Ovary (tissue), 9 donors: ENCODE data around the gene C5orf47. TPM values are rescaled to one million over a fixed set of nuclear protein-coding genes. Genes with fewer than 3 reads are reported as not detected.

Experiments
- DNase-seq, 5 donors: peaks; one replicate each; pipeline ENCODE4 v3.0.0-alpha.2; 2019 to 2020
- H3K27ac ChIP-seq, 2 donors: fragments of 200-600 bp; one replicate each; pipeline versions ENCODE4 v1.5.1 to v1.8.0; 2019 to 2022
- H3K27me3 ChIP-seq: fragments of 200-600 bp; one replicate; pipeline ENCODE4 v1.8.0; 2022
- H3K36me3 ChIP-seq: fragments of 200-600 bp; sonication (generic); one replicate; pipeline ENCODE4 v1.5.1; 2019
- H3K4me1 ChIP-seq: one replicate; pipeline ENCODE4 v1.8.1; 2013; ENCODE audit warnings: mild to moderate bottlenecking, moderate library complexity; ENCODE audit not compliant: insufficient read depth
- H3K4me3 ChIP-seq: fragments of 200-600 bp; sonication (generic); one replicate; pipeline ENCODE4 v1.5.1; 2017
- H3K9me3 ChIP-seq, 2 donors: fragments of 200-600 bp in 1 of 2; sonication (generic) in 1 of 2; one replicate each; pipeline versions ENCODE4 v1.5.1 to v1.8.1; 2013 to 2019; ENCODE audit warnings: mild to moderate bottlenecking in 1 of 2, moderate library complexity in 1 of 2
- EP300 ChIP-seq: sonication (generic); formaldehyde crosslinking; IDR thresholded peaks from one replicate; pipeline ENCODE4 v1.6.1; 2017; ENCODE audit warnings: antibody characterized with exemption
- POLR2A ChIP-seq: fragments of 450-650 bp; IDR thresholded peaks from one replicate; pipeline ENCODE4 v1.6.1; 2017; ENCODE audit warnings: antibody characterized with exemption, mild to moderate bottlenecking, moderate library complexity
- WGBS, 3 donors: extraction: QIAGEN DNeasy Blood & Tissue Kit in 1 of 3; methylation state at CpG; one replicate each; pipeline versions ENCODE4 v1.1.5 to v1.1.7; 2013 to 2017; 5-methylcytosine and 5-hydroxymethylcytosine counted together
- intact Hi-C, 4 donors: fragments of 100-400 bp; cut with DNase I; formaldehyde crosslinking; loops; one replicate each; pipeline versions ENCODE4 v1.11.0 to v1.15.1; 2022 to 2023
- polyA plus RNA-seq, 2 donors: library from polyadenylated mRNA; stranded (reverse); fragments of 200-250 nt in 1 of 2; fragments of 350-450 nt in 1 of 2; fragmentation: Illumina TruSeq in 1 of 2; extraction: RNeasy Lipid Tissue Mini Kit (QIAGEN cat#74804) in 1 of 2; gene quantifications; one replicate each; pipeline ENCODE4 v1.2.3, GENCODE V29; 2013 to 2014
- total RNA-seq, 7 donors: library from RNA; depleted of rRNA in 2 of 7; stranded (reverse); fragments of >200 nt in 2 of 7; fragmentation: NEBNext Ultra II Directional in 3 of 7; extraction: Animal tissue kit (Norgen Biotek cat#: 25700) in 3 of 7; gene quantifications; one replicate each; pipeline versions ENCODE4 v1.1.0 to v1.2.4, GENCODE V29; 2016 to 2023
- TF ChIP-seq, protein P1 (sequence below), 3 donors: fragments of 450-650 bp in 2 of 3; fragments of 200-600 bp in 1 of 3; IDR thresholded peaks; one replicate each; pipeline versions ENCODE4 v1.5.1 to v1.8.0; 2016 to 2022; ENCODE audit warnings: antibody characterized with exemption in 3 of 3, mild to moderate bottlenecking in 1 of 3
- donor health status: DM: no; HTN: no; CAD: no; lungs with moderate emphysema.
- donor health status: DM: no; HTN: no; CAD: no.
- donor health status: Bipolar disorder and iron deficiency.
- donor health status: DM: yes; HTN: yes; CAD: no.
- donor health status: DM: no; HTN: no; CAD: no.
- donor health status: DM: yes; HTN: yes; CAD: no.

Gene C5orf47
- total and polyA plus RNA-seq, 9 donors = 0.15 TPM; not detected in 8

- H3K27me3 ChIP-seq = no peaks in the 10 kb centered on the region
- intact Hi-C loops = loop anchor here in 1 of 4 donors (2.0 kb wide), 1 partner anchor 272 kb away; no protein-coding TSS in a partner anchor
- DNase-seq = no peak
- no peak overlapping the region for H3K27ac ChIP-seq
- H3K9me3 ChIP-seq = no peaks in the 10 kb centered on the region
- H3K4me3 ChIP-seq = no peak overlapping the region
- H3K4me1 ChIP-seq = no peaks in the 10 kb centered on the region
- H3K36me3 ChIP-seq = no peaks in the 10 kb centered on the region
- WGBS, 3 donors = 60 to 72% (median 62%) methylated on average over 6 of the region's 6 CpGs
- TF ChIP-seq POLR2A (no peak), EP300 (no peak)
- TF ChIP-seq, protein P1, sequence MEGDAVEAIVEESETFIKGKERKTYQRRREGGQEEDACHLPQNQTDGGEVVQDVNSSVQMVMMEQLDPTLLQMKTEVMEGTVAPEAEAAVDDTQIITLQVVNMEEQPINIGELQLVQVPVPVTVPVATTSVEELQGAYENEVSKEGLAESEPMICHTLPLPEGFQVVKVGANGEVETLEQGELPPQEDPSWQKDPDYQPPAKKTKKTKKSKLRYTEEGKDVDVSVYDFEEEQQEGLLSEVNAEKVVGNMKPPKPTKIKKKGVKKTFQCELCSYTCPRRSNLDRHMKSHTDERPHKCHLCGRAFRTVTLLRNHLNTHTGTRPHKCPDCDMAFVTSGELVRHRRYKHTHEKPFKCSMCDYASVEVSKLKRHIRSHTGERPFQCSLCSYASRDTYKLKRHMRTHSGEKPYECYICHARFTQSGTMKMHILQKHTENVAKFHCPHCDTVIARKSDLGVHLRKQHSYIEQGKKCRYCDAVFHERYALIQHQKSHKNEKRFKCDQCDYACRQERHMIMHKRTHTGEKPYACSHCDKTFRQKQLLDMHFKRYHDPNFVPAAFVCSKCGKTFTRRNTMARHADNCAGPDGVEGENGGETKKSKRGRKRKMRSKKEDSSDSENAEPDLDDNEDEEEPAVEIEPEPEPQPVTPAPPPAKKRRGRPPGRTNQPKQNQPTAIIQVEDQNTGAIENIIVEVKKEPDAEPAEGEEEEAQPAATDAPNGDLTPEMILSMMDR (IDR thresholded peaks at IDR 0.05) = no peak
These were observed 55.7 kb downstream of the C5orf47 start for GRCh38 chr5:174044466-174045254.

GRCh38 chr5:174045470-174046025 is 56.6 kb downstream of the C5orf47 start, which contains the start of gene NSG2:
NSG2 (plus strand) TSS chr5:174045706; CDS start chr5:174046756, 1,050 bp downstream.
- Histone ChIP-seq H3K4me1 (no peaks in the 10 kb centered on the region), H3K4me3 (no peak within 1 kb of the TSS), H3K27ac (no peak within 1 kb of the TSS), H3K36me3 (no peaks in the 10 kb centered on the region), H3K9me3 (no peaks in the 10 kb centered on the region), H3K27me3 (no peaks in the 10 kb centered on the region)
- 2 to 3% (median 3%) methylated on average over 17 of the region's 17 CpGs for WGBS, 3 donors
- TF ChIP-seq POLR2A = no peak
- TF ChIP-seq, protein P1 (IDR thresholded peaks at IDR 0.05) = peak in 1 of 3 donors; percentile 34
- intact Hi-C loops = loop anchor here in 1 of 4 donors (2.0 kb wide), 1 partner anchor 271 kb away; no protein-coding TSS in a partner anchor
- DNase-seq = peak; percentile 30 to 88 (median 47)

- Histone ChIP-seq H3K27ac (no peak overlapping the region), H3K4me3 (no peak overlapping the region), H3K36me3 (no peaks in the 10 kb centered on the region), H3K9me3 (no peaks in the 10 kb centered on the region), H3K27me3 (no peaks in the 10 kb centered on the region), H3K4me1 (no peaks in the 10 kb centered on the region)
- no peak for DNase-seq
- no peak for TF ChIP-seq POLR2A
- TF ChIP-seq, protein P1 (IDR thresholded peaks at IDR 0.05) = no peak
- TF ChIP-seq EP300 = no peak
- intact Hi-C loops = no loop called here
- 69 to 71% (median 71%) methylated on average over 5 of the region's 5 CpGs for WGBS, 3 donors
These were observed 57.6 kb downstream of the C5orf47 start for GRCh38 chr5:174046558-174046957.

- H3K27ac ChIP-seq = no peak overlapping the region
- no peak overlapping the region for H3K4me3 ChIP-seq
- H3K4me1 ChIP-seq = no peaks in the 10 kb centered on the region
- no peak for TF ChIP-seq EP300
- TF ChIP-seq, protein P1 (IDR thresholded peaks at IDR 0.05) = no peak
- TF ChIP-seq POLR2A = no peak
- 73 to 80% (median 79%) methylated on average over 4 of the region's 4 CpGs for WGBS, 3 donors
- intact Hi-C loops = no loop called here
- no peak for DNase-seq
- H3K9me3 ChIP-seq = no peaks in the 10 kb centered on the region
- no peaks in the 10 kb centered on the region for H3K27me3 ChIP-seq
- no peaks in the 10 kb centered on the region for H3K36me3 ChIP-seq
These were observed 58.6 kb downstream of the C5orf47 start for GRCh38 chr5:174047472-174048099.
